ENCODE measurements around the gene LPP. TPM values are rescaled to one million over a fixed set of nuclear protein-coding genes. Genes with fewer than 3 reads are reported as not detected.

LPP gene
- total RNA-seq, 1 donor from 2014 or later: 132 TPM

- no peak for DNase-seq (ENCODE audit: low spot score in 2 of 2, unreplicated experiment in 2 of 2)
- Mint-ChIP-seq H3K4me3 (no peak overlapping the region), H3K4me1 (peaks cover 10% of the 10 kb centered on the region), H3K9me3 (no peaks in the 10 kb centered on the region), H3K27me3 (ENCODE audit: low read depth) (no peaks in the 10 kb centered on the region), H3K27ac (no peak overlapping the region), H3K36me3 (no peaks in the 10 kb centered on the region)
- no peak for TF ChIP-seq CTCF (IDR thresholded peaks at IDR 0.05; ENCODE audit: unreplicated experiment)
These were observed 435.8 kb downstream of the LPP start for GRCh38 chr3:188589771-188590170.

- H3K9me3 Mint-ChIP-seq: no peaks in the 10 kb centered on the region
- TF ChIP-seq CTCF (IDR thresholded peaks at IDR 0.05; ENCODE audit: unreplicated experiment): no peak
- H3K4me1 Mint-ChIP-seq: peaks cover 4% of the 10 kb centered on the region
- no peaks in the 10 kb centered on the region for H3K27me3 Mint-ChIP-seq (ENCODE audit: low read depth)
- no peak overlapping the region for H3K27ac Mint-ChIP-seq
- no peaks in the 10 kb centered on the region for H3K36me3 Mint-ChIP-seq
- no peak overlapping the region for H3K4me3 Mint-ChIP-seq
- no peak for DNase-seq (ENCODE audit: low spot score in 2 of 2, unreplicated experiment in 2 of 2)
These were observed 436.6 kb downstream of the LPP start for GRCh38 chr3:188590557-188590956.

GRCh38 chr3:188594139-188594538 lies 440.2 kb downstream of the LPP start:
- no peak for DNase-seq (ENCODE audit: low spot score in 2 of 2, unreplicated experiment in 2 of 2)
- no peak for TF ChIP-seq CTCF (IDR thresholded peaks at IDR 0.05; ENCODE audit: unreplicated experiment)

GRCh38 chr3:188595890-188596376 lies 442.0 kb downstream of the LPP start:
- Mint-ChIP-seq H3K4me1 (peaks cover 2% of the 10 kb centered on the region), H3K36me3 (no peaks in the 10 kb centered on the region), H3K4me3 (no peak overlapping the region), H3K27me3 (ENCODE audit: low read depth) (no peaks in the 10 kb centered on the region), H3K9me3 (no peaks in the 10 kb centered on the region), H3K27ac (no peak overlapping the region)
- no peak for TF ChIP-seq CTCF (IDR thresholded peaks at IDR 0.05; ENCODE audit: unreplicated experiment)
- DNase-seq (ENCODE audit: low spot score in 2 of 2, unreplicated experiment in 2 of 2): no peak

More at GRCh38 chr3:188594139-188594538, 440.2 kb downstream of the LPP start:
- Mint-ChIP-seq H3K4me1 (peaks cover 4% of the 10 kb centered on the region), H3K27ac (no peak overlapping the region), H3K27me3 (ENCODE audit: low read depth) (no peaks in the 10 kb centered on the region), H3K9me3 (no peaks in the 10 kb centered on the region), H3K4me3 (no peak overlapping the region), H3K36me3 (no peaks in the 10 kb centered on the region)

GRCh38 chr3:188598894-188599293 lies 444.9 kb downstream of the LPP start:
- H3K36me3 Mint-ChIP-seq: no peaks in the 10 kb centered on the region
- DNase-seq (ENCODE audit: low spot score in 2 of 2, unreplicated experiment in 2 of 2): no peak
- H3K27ac Mint-ChIP-seq: no peak overlapping the region
- no peaks in the 10 kb centered on the region for H3K27me3 Mint-ChIP-seq (ENCODE audit: low read depth)
- no peak overlapping the region for H3K4me3 Mint-ChIP-seq
- no peak for TF ChIP-seq CTCF (IDR thresholded peaks at IDR 0.05; ENCODE audit: unreplicated experiment)
- no peaks in the 10 kb centered on the region for H3K9me3 Mint-ChIP-seq
- peaks cover 2% of the 10 kb centered on the region for H3K4me1 Mint-ChIP-seq

GRCh38 chr3:188602111-188602510 lies 448.2 kb downstream of the LPP start:
- no peak for DNase-seq (ENCODE audit: low spot score in 2 of 2, unreplicated experiment in 2 of 2)
- Mint-ChIP-seq H3K4me3 (no peak overlapping the region), H3K9me3 (no peaks in the 10 kb centered on the region), H3K4me1 (peaks cover 2% of the 10 kb centered on the region), H3K27me3 (ENCODE audit: low read depth) (no peaks in the 10 kb centered on the region), H3K36me3 (no peaks in the 10 kb centered on the region), H3K27ac (no peak overlapping the region)
- no peak for TF ChIP-seq CTCF (IDR thresholded peaks at IDR 0.05; ENCODE audit: unreplicated experiment)

Data from mesothelial cell of epicardium (in vitro differentiated cells).